Measurements from ENCODE around the gene FTH1. TPM values are rescaled to one million over a fixed set of nuclear protein-coding genes. Genes with fewer than 3 reads are reported as not detected.

FTH1 gene
- total RNA-seq, 1 experiment from 2014 or later = 1,937 TPM

DNA sequence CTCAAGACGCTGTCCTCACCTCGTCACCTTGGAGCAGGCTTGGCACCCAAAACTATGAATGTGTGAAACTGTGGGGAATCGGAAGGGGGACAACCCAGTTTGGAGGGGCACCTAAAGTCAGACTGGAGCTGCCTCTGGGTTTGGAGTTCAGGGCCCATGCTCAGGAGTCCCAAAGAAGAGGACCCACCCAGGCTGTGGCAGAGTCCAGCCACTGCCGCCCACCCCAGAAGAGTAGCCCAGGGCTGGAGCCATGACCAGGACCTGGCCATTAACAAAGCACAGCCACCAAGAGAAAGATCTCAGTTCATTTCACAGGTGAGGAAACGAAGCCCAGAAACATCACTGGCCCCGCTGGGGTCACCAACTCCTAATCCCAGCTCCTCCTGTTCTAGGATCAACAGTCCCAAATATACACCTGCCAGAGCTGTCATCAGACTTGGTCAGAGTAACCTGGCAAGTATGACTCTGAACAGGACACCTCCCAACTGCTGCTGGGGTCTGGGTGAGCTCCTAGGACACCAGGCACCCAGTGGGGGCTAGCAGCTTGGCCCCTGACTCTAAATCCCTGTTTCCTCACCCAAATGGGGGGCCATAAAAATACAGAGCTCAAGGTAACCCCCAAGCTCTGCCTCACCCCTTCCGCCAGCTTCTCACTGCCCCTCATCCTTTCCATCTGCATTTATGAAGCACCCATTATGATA is 52.8 kb downstream of the FTH1 start:
- Histone ChIP-seq H3K27ac (ENCODE audit: low read length) (no peak overlapping the region), H3K4me1 (ENCODE audit: insufficient read depth, low read length) (no peaks in the 10 kb centered on the region), H3K79me2 (ENCODE audit: low read length) (no peaks in the 10 kb centered on the region), H3F3A (ENCODE audit: low read length, unreplicated experiment) (no peaks in the 10 kb centered on the region), H3K4me3 (ENCODE audit: low read length) (no peak overlapping the region), H3K36me3 (ENCODE audit: low read depth, low read length) (no peaks in the 10 kb centered on the region), H3K9ac (ENCODE audit: low read length) (no peak overlapping the region), H3K4me2 (ENCODE audit: low read length) (no peak overlapping the region), H2AFZ (ENCODE audit: low read length) (no peak overlapping the region), H3K27me3 (ENCODE audit: low read length) (peaks cover 9% of the 10 kb centered on the region; the same call in 1 of the 2 replicates), H3K9me2 (replicated peaks; ENCODE audit: low read length) (no peaks in the 10 kb centered on the region), H4K20me1 (ENCODE audit: low read length) (no peaks in the 10 kb centered on the region), H3K9me3 (ENCODE audit: low read length) (no peaks in the 10 kb centered on the region)
- TF ChIP-seq EZH2phosphoT487 (IDR thresholded peaks at IDR 0.05; ENCODE audit: borderline replicate concordance, low read length) = no peak
- TF ChIP-seq EZH2 (IDR thresholded peaks at IDR 0.05; ENCODE audit: low read length, unreplicated experiment) = no peak
- no peak for TF ChIP-seq CTCF (conservative IDR thresholded peaks at IDR 0.05; ENCODE audit: low read depth, low read length)
- CTCF ChIA-PET = no interaction called here
- no TSS peak for BruUV-seq (replicated peaks)
- DNase-seq (no peak), ATAC-seq (no peak)
- intact Hi-C loops (cut with micrococcal nuclease) = no loop called here
- POLR2A ChIA-PET (ENCODE audit: unreplicated experiment) = interaction anchor here (0.6 kb wide), 1 partner anchor 148 kb away, joined by 5 read pairs; no protein-coding TSS in a partner anchor

Other genes starting within 250 kb of the FTH1 start
- 5.1 and 7.0 TPM in 2 replicates for gene MYRF, start 215.0 kb downstream of the FTH1 start, total RNA-seq (2014; rRNA removed)
- gene TMEM258, start 175.0 kb downstream of the FTH1 start, total RNA-seq (2014; rRNA removed) = 79.2 and 110 TPM in 2 replicates
- 132 and 137 TPM in 2 replicates for gene FEN1, start 174.7 kb downstream of the FTH1 start, total RNA-seq (2014; rRNA removed)
- 79.4 and 84.4 TPM in 2 replicates for gene FADS1, start 150.6 kb downstream of the FTH1 start, total RNA-seq (2014; rRNA removed)
- gene FADS2, start 139.3 kb downstream of the FTH1 start, total RNA-seq (2014; rRNA removed) = 246 and 305 TPM in 2 replicates
- 67.9 and 119 TPM in 2 replicates for gene FADS3, start 76.1 kb downstream of the FTH1 start, total RNA-seq (2014; rRNA removed)
- 6.6 and 7.9 TPM in 2 replicates for gene RAB3IL1, start 50.1 kb downstream of the FTH1 start, total RNA-seq (2014; rRNA removed)
- 0.22 TPM in 1 of 2 replicates, not detected in the other for gene BEST1, start 17.3 kb downstream of the FTH1 start, total RNA-seq (2014; rRNA removed)
- gene INCENP, start 156.4 kb upstream of the FTH1 start, total RNA-seq (2014; rRNA removed) = 110 and 114 TPM in 2 replicates
- gene SCGB1D1, start 222.6 kb upstream of the FTH1 start, total RNA-seq (2014; rRNA removed) = not detected in 2 replicates
- gene SCGB2A1, start 241.0 kb upstream of the FTH1 start, total RNA-seq (2014; rRNA removed) = not detected in 2 replicates